ENCODE results near the gene TMEM121.

Gene TMEM121

GRCh38 chr14:105495101-105495989 lies 31.0 kb upstream of the TMEM121 start:
- H3K4me3 ChIP-seq (ENCODE audit: control insufficient read depth, low read depth, low read length), result no peak overlapping the region
- TF ChIP-seq, protein P1, sequence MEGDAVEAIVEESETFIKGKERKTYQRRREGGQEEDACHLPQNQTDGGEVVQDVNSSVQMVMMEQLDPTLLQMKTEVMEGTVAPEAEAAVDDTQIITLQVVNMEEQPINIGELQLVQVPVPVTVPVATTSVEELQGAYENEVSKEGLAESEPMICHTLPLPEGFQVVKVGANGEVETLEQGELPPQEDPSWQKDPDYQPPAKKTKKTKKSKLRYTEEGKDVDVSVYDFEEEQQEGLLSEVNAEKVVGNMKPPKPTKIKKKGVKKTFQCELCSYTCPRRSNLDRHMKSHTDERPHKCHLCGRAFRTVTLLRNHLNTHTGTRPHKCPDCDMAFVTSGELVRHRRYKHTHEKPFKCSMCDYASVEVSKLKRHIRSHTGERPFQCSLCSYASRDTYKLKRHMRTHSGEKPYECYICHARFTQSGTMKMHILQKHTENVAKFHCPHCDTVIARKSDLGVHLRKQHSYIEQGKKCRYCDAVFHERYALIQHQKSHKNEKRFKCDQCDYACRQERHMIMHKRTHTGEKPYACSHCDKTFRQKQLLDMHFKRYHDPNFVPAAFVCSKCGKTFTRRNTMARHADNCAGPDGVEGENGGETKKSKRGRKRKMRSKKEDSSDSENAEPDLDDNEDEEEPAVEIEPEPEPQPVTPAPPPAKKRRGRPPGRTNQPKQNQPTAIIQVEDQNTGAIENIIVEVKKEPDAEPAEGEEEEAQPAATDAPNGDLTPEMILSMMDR (conservative IDR thresholded peaks at IDR 0.05; ENCODE audit: control insufficient read depth, insufficient read depth, low read depth, low read length), result no peak
- DNase-seq (ENCODE audit: low read depth), result no peak

DNA sequence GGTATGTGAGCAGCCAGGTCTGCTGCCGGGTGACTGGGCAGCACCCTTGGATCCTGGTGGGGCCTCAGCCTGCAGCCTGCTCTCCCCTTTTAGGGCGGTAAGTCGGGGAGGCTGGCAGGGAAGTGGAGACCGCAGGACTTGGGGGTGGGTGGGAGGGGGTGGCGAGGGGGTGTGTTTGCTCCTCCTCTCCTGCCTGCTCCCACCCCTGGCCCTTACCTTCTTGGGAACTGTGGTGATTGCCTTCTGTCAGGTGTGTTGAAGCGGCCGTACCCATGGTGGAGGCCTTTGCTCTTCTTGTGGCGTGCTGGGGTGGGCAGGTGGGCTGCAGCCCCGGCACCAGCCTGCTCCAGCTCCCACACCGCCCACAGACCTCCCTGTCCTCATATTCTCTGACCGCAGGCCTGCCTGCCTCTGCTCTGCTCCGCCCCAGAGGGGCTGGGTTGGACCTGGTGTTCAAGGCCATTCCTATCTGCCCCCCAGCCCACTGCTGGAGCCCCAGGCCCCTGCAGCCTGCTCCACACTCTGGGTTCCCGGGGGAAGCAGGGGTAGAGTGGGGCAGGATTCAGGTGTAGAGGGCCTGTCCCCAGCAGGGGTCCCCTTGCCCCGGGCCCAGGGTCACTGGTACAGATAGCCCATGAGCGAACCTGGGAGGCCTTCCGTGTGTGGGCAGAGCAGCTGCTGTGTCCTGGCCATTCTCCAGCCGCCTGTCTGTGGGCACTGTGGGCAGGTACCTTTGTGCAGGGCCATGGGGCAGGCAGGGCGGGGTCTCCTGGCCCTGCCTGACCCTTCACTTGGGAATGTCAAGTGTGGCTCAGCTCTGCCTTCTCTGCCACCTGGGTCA lies 30.2 kb upstream of the TMEM121 start:
- DNase-seq (ENCODE audit: low read depth), result no peak
- TF ChIP-seq, protein P1 (conservative IDR thresholded peaks at IDR 0.05; ENCODE audit: control insufficient read depth, insufficient read depth, low read depth, low read length), result no peak
- no peak overlapping the region for H3K4me3 ChIP-seq (ENCODE audit: control insufficient read depth, low read depth, low read length)

- no peak for DNase-seq (ENCODE audit: low read depth)
- TF ChIP-seq, protein P1 (conservative IDR thresholded peaks at IDR 0.05; ENCODE audit: control insufficient read depth, insufficient read depth, low read depth, low read length), result no peak
Measured at GRCh38 chr14:105496831-105497591, 29.4 kb upstream of the TMEM121 start.

DNA sequence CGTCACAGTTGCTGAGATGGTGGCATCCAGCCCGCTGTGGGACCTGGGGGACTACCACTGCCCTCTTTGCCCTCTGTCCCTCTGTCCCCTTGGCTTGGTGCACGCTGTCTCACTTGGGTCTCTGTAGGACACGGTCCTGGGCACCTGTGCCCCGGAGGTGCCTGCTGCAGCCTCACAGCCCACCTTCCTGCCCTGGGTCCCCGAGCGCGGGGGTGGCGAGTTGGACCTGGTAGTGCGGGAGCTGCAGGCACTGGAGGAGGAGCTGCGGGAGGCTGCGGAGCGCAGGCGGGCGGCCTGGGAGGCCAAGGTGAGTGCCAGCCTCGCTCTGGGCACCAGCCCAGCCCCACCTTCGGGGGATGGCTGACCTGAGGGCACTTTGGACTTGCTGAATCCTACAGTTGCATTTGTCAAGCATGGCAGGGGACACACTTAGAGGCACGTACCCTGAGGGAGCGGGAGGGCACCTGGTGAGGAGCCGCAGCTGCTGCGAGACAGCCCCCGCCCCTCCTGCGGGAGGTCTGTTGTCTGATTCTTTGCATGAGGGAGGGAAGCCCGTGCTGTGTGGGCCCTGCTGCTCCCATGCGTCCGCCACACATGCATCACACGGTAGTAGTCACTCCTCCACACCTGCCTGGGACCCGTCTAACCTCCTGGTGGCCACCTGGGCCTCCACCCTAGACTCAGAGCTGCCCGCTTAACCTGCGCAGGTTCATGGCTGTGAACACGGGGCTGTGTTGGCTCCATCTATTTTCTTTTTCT lies 28.5 kb upstream of the TMEM121 start:
- DNase-seq (ENCODE audit: low read depth), result no peak
- H3K4me3 ChIP-seq (ENCODE audit: control insufficient read depth, low read depth, low read length), result no peak overlapping the region
- TF ChIP-seq, protein P1 (conservative IDR thresholded peaks at IDR 0.05; ENCODE audit: control insufficient read depth, insufficient read depth, low read depth, low read length), result no peak

More at GRCh38 chr14:105496831-105497591, 29.4 kb upstream of the TMEM121 start:
- no peak overlapping the region for H3K4me3 ChIP-seq (ENCODE audit: control insufficient read depth, low read depth, low read length)

DNA sequence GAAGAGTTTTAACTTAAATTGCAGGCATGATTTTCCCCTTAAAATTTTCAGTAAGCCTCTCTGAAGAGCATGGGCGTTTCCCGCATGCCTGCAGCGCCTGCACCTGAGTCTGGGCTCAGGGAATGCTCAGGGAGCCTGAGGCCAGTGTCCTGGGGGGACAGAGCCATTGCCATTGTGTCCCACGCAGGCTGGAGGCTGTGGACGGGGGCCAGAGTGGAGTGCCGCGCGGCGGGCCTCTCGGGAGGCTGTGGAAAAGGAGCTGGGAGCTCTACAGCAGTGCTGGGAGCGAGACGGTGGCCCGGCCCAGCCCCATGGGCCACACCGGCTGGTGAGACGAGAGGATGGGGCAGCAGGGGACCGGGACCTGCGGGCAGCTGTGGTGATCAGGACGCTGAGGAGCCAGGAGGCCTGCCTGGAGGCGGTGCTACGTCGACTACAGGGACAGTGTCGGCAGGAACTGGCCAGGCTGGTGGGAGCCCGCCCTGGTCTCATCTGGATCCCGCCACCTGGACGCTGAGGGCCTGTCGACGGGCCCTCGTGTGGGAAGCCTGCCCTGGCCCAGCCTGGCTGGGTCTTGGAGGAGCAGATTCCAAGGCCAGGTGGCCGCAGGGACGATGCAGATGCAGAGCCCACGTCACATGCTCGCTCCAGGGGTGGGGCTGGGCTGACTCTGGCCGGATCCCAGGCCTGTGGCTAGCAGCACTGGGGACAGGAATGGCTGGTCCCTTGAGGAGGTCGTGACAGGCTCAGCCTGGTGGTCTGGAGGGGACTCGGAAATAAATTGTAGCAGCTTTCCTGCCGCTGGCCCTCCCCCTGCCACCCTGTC lies 27.7 kb upstream of the TMEM121 start:
- TF ChIP-seq, protein P1 (conservative IDR thresholded peaks at IDR 0.05; ENCODE audit: control insufficient read depth, insufficient read depth, low read depth, low read length), result no peak
- DNase-seq (ENCODE audit: low read depth), result no peak
- no peak overlapping the region for H3K4me3 ChIP-seq (ENCODE audit: control insufficient read depth, low read depth, low read length)
